ENCODE results near the gene ASXL1. TPM values are rescaled to one million over a fixed set of nuclear protein-coding genes. Genes with fewer than 3 reads are reported as not detected.
A peak's percentile ranks its signal among the peaks of the same experiment; 100 is the strongest.
"Not testable (repeated sequence)": the region's sequence is repeated elsewhere in the genome, so short reads cannot be mapped to it uniquely, and the experiment has no call there.

ASXL1 gene
- total and polyA plus RNA-seq, 4 donors = 24.2 to 96.4 (median 44.4) TPM

DNA sequence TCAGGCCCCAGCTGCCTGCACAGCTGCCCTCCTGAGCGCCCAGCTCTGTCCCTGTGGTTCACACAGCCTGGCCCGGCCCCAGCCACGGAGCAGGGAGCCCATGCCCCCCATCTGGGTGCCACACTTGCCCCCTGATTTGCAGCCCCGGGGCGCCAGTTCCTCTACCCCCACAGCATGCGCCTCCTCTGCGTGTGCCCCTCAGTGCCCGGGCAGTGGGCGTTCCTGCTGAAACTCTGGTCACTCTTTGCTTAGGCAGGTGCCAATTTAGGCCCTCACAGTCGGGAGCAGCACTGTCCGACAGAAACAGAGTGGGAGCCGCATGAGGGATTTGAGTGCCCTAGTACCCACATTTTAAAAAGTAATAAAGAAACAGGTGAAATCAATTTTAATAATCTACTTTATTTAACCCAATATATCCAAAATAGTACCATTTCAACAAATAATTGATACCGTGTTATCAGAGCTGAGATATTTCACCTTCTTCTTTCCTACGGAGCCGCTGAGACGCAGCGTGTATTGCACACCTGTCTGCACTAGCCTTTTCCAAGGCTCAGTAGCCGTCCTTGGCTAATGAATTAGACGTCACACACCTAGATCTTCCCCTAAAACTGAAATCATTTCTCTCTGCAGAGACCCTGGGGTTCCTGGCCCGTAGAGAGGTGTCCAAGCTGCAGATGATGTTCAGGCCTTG is 106.4 kb downstream of the ASXL1 start:
- Histone ChIP-seq H3K27ac (ENCODE audit: low read depth in 1 of 2, low read length in 1 of 2) (peak overlapping the region in 1 of 2 donors; percentile 78), H3K36me3 (ENCODE audit: control insufficient read depth in 4 of 4, insufficient read depth in 4 of 4, low read length in 4 of 4) (peaks cover 0 to 6% (median 5%) of the 10 kb centered on the region in 4 donors), H3K9ac (ENCODE audit: insufficient read depth in 1 of 2, low read length in 2 of 2) (no peak overlapping the region), H3K27me3 (ENCODE audit: control insufficient read depth in 3 of 3, insufficient read depth in 3 of 3, low read length in 2 of 3) (no peaks in the 10 kb centered on the region), H3K9me3 (ENCODE audit: control insufficient read depth in 4 of 4, insufficient read depth in 3 of 4, low read length in 3 of 4) (no peaks in the 10 kb centered on the region), H3K4me1 (ENCODE audit: control insufficient read depth in 5 of 5, insufficient read depth in 5 of 5, low read length in 5 of 5) (peaks cover 0 to 46% (median 8%) of the 10 kb centered on the region in 5 donors), H3K4me3 (no peak overlapping the region)
- DNase-seq = no peak
- TF ChIP-seq, protein P1, sequence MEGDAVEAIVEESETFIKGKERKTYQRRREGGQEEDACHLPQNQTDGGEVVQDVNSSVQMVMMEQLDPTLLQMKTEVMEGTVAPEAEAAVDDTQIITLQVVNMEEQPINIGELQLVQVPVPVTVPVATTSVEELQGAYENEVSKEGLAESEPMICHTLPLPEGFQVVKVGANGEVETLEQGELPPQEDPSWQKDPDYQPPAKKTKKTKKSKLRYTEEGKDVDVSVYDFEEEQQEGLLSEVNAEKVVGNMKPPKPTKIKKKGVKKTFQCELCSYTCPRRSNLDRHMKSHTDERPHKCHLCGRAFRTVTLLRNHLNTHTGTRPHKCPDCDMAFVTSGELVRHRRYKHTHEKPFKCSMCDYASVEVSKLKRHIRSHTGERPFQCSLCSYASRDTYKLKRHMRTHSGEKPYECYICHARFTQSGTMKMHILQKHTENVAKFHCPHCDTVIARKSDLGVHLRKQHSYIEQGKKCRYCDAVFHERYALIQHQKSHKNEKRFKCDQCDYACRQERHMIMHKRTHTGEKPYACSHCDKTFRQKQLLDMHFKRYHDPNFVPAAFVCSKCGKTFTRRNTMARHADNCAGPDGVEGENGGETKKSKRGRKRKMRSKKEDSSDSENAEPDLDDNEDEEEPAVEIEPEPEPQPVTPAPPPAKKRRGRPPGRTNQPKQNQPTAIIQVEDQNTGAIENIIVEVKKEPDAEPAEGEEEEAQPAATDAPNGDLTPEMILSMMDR (IDR thresholded peaks at IDR 0.05; ENCODE audit: control extremely low read depth, extremely low read depth) = no peak
- ATAC-seq (ENCODE audit: insufficient read depth, low FRiP score) = no peak
- 85 to 86% methylated on average over 20 of the region's 20 CpGs for WGBS, 2 donors

DNA sequence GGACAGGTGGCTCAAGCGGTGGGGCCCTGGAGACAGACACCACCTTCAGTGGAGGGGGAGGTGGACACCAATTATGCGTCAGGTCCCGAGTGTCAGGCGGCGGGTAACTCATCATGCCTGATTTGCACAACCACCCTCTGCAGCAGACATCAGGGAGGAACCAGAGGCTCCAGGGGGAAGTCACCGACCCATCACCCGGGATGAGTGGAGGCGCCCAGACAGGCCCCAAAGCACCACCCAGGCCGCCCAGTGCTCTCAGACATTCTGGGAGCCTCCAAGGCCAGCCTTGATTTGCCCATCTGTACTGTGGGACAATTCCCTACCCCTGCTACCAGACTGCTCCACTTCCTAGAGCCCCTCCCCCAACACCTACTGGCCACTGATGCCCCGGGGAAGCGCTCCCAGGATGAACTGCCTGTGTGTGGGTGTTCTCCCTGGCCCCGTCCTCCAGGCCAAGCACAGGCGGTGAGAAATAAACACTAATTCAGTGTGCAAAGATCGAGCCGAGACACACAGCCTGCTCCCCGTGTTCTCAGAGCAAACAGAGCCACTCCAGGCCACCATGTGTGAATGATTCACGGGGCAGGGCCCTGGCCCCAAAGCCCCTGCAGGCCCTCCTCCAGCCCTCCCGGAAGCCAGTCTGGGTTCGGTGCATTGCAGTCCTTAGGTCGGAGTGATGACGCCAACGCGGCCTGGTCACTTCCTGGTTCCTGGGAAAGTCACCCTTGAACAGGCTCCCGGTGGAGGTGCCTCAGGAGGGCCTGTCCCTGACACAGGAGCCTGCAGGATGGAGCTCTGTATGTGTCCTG is 107.2 kb downstream of the ASXL1 start:
- H3K9ac ChIP-seq (ENCODE audit: insufficient read depth in 1 of 2, low read length in 2 of 2) = no peak overlapping the region

DNA sequence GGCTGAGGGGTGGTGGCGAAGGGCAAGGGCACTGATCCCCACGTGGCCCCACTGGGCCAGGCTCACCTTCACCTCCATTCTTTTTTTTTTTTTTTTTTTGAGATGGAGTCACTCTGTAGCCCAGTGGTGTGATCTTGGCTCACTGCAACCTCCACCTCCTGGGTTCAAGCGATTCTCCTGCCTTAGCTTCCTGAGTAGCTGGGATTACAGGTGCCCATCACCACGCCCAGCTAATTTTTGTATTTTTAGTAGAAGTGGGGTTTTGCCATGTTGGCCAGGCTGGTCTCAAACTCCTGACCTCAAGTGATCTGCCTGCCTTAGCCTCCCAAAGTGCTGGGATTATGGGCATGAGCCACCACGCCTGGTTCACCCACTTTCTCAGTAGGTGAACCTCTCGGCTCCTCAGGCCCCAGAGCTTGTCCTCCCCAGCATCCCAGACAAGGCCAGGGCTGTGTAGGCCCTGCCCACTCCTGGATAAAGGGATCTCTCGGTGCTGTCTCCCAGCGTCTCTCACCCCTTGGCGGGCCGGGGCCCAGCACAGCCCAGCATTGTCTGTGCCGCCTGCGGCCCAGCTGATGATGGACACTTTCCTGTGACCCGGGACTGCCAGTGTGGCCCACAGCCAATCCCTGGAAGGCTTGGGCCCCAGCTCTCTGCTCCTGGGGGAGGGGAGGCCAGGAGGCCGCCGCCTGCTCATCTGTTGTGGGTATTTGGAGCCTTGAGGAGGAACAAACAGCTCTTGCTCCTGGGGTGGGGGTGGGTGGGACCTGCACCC is 108.0 kb downstream of the ASXL1 start:
- Histone ChIP-seq H3K27ac (ENCODE audit: low read depth in 1 of 2, low read length in 1 of 2) (peak overlapping the region in 1 of 2 donors; percentile 85), H3K4me1 (ENCODE audit: control insufficient read depth in 5 of 5, insufficient read depth in 5 of 5, low read length in 5 of 5) (peaks cover 0 to 56% (median 8%) of the 10 kb centered on the region in 5 donors)
- H3K27me3 ChIP-seq (ENCODE audit: control insufficient read depth in 3 of 3, insufficient read depth in 3 of 3, low read length in 2 of 3); ATAC-seq (ENCODE audit: insufficient read depth, low FRiP score); DNase-seq; H3K9me3 ChIP-seq (ENCODE audit: control insufficient read depth in 4 of 4, insufficient read depth in 3 of 4, low read length in 3 of 4); H3K9ac ChIP-seq (ENCODE audit: insufficient read depth in 1 of 2, low read length in 2 of 2); H3K36me3 ChIP-seq (ENCODE audit: control insufficient read depth in 4 of 4, insufficient read depth in 4 of 4, low read length in 4 of 4); H3K4me3 ChIP-seq: not testable (repeated sequence)
- WGBS, 2 donors = 69 to 79% methylated on average over 15 of the region's 15 CpGs

More for the DNA sequence above, 107.2 kb downstream of the ASXL1 start:
- H3K27me3 ChIP-seq (ENCODE audit: control insufficient read depth in 3 of 3, insufficient read depth in 3 of 3, low read length in 2 of 3) = no peaks in the 10 kb centered on the region
- TF ChIP-seq, protein P1 (IDR thresholded peaks at IDR 0.05; ENCODE audit: control extremely low read depth, extremely low read depth) = no peak
- peaks cover 0 to 6% (median 3%) of the 10 kb centered on the region in 4 donors for H3K36me3 ChIP-seq (ENCODE audit: control insufficient read depth in 4 of 4, insufficient read depth in 4 of 4, low read length in 4 of 4)
- ATAC-seq (ENCODE audit: insufficient read depth, low FRiP score) (peak; percentile 61), DNase-seq (peak in 1 of 3 donors; percentile 41)
- no peaks in the 10 kb centered on the region for H3K9me3 ChIP-seq (ENCODE audit: control insufficient read depth in 4 of 4, insufficient read depth in 3 of 4, low read length in 3 of 4)
- peaks cover 0 to 49% (median 8%) of the 10 kb centered on the region in 5 donors for H3K4me1 ChIP-seq (ENCODE audit: control insufficient read depth in 5 of 5, insufficient read depth in 5 of 5, low read length in 5 of 5)
- WGBS, 2 donors = 50 to 57% methylated on average over 24 of the region's 24 CpGs
- H3K4me3 ChIP-seq = no peak overlapping the region
- H3K27ac ChIP-seq (ENCODE audit: low read depth in 1 of 2, low read length in 1 of 2) = peak overlapping the region in 1 of 2 donors; percentile 78

Measured in lung (tissue), 12 donors.